Adrenal gland (tissue), 19 donors: Measurements from ENCODE around the gene CD8B2. TPM values are rescaled to one million over a fixed set of nuclear protein-coding genes. Genes with fewer than 3 reads are reported as not detected.
"Not testable (repeated sequence)": the region's sequence is repeated elsewhere in the genome, so short reads cannot be mapped to it uniquely, and the experiment has no call there.

Experiments
- DNase-seq, 7 donors: peaks; one replicate each; pipeline ENCODE4 v3.0.0-alpha.2; 2019 to 2020
- H3K27ac ChIP-seq, 5 donors: fragments of 200-600 bp; sonication (generic) in 4 of 5; 1 replicate in 3 of 5; 2 replicates in 2 of 5; pipeline versions ENCODE4 v1.5.1 to v1.8.0; 2016 to 2020; ENCODE audit warnings: mild to moderate bottlenecking in 1 of 5
- H3K27me3 ChIP-seq: fragments of 200-600 bp; 2 replicates; pipeline ENCODE4 v1.8.0; 2021
- H3K36me3 ChIP-seq, 2 donors: fragments of 200-600 bp; replicated peaks in 1 of 2; 1 replicate in 1 of 2; 2 replicates in 1 of 2; pipeline versions ENCODE4 v1.5.1 to v1.8.0; 2018 to 2022
- H3K4me1 ChIP-seq, 2 donors: fragments of 200-600 bp; replicated peaks in 1 of 2; 1 replicate in 1 of 2; 2 replicates in 1 of 2; pipeline versions ENCODE4 v1.5.1 to v1.8.0; 2018 to 2021
- H3K4me3 ChIP-seq, 4 donors: fragments of 200-600 bp; sonication (generic) in 3 of 4; one replicate each; pipeline ENCODE4 v1.5.1; 2016 to 2018
- H3K9me3 ChIP-seq, 3 donors: fragments of 200-600 bp; sonication (generic) in 1 of 3; replicated peaks in 1 of 3; 1 replicate in 2 of 3; 2 replicates in 1 of 3; pipeline versions ENCODE4 v1.5.1 to v1.8.0; 2016 to 2021
- WGBS, 4 donors: extraction: QIAGEN DNeasy Blood & Tissue Kit in 2 of 4; methylation state at CpG; one replicate each; pipeline versions ENCODE4 v1.1.5 to v1.1.7; 2013 to 2017; 5-methylcytosine and 5-hydroxymethylcytosine counted together
- intact Hi-C, 2 donors: fragments of 100-400 bp; cut with DNase I; formaldehyde crosslinking; loops; one replicate each; pipeline versions ENCODE4 v1.14.1 to v1.15.0; 2022 to 2023
- long read RNA-seq, 10 donors: library from polyadenylated mRNA in 3 of 10; unstranded in 2 of 10; stranded (forward) in 1 of 10; transcript quantifications; one replicate each; pipeline ENCODE4 v2.0.0 and lab custom pipeline, GENCODE V29; 2021 to 2026
- polyA plus RNA-seq, 3 donors: library from polyadenylated mRNA; stranded (reverse); fragments of 200-250 nt in 2 of 3; fragments of 350-450 nt in 1 of 3; fragmentation: Illumina TruSeq in 1 of 3; extraction: RNeasy Lipid Tissue Mini Kit (QIAGEN cat#74804) in 1 of 3; gene quantifications; one replicate each; pipeline ENCODE4 v1.2.3, GENCODE V29; 2013 to 2014
- total RNA-seq, 9 donors: library from RNA; depleted of rRNA in 4 of 9; stranded (reverse); fragments of >200 nt in 4 of 9; fragments of 120-200 nt in 1 of 9; fragmentation: NEBNext Ultra II Directional in 1 of 9; extraction: Animal tissue kit (Norgen Biotek cat#: 25700) in 1 of 9; gene quantifications; one replicate each; pipeline versions ENCODE4 v1.1.0 to v1.2.4, GENCODE V29; 2013 to 2023
- TF ChIP-seq, protein P1 (sequence below), 6 experiments: fragments of 450-650 bp in 4 of 6; fragments of 200-600 bp in 2 of 6; sonication (generic) in 1 of 6; IDR thresholded peaks; 1 replicate in 5 of 6; 2 replicates in 1 of 6; pipeline versions ENCODE4 v1.5.1 to v1.8.0; 2016 to 2021; ENCODE audit warnings: antibody characterized with exemption in 6 of 6, mild to moderate bottlenecking in 2 of 6, moderate library complexity in 1 of 6
- donor health status: healthy with polysubstance abuse.
- donor health status: Bipolar disorder and iron deficiency.
- donor health status: DM: yes; HTN: yes; CAD: no.
- donor health status: DM: no; HTN: no; CAD: no.
- donor health status: DM: no; HTN: no; CAD: no.
- donor health status: DM: yes; HTN: yes; CAD: no.

CD8B2 gene
- not detected for total RNA-seq
- not detected for polyA plus RNA-seq
- long read RNA-seq, donor 1, result 0 reads
- long read RNA-seq, donor 2, result 0 reads
- long read RNA-seq, donor 3, result 0 reads
- long read RNA-seq, donor 4, result 0 reads
- long read RNA-seq, donor 5, result 0 reads
- long read RNA-seq, donor 6, result 0 reads
- long read RNA-seq, donor 7, result 0 reads
- long read RNA-seq, donor 8, result 0 reads
- long read RNA-seq, donor 9, result 0 reads
- long read RNA-seq, donor 10, result 0 reads

DNA sequence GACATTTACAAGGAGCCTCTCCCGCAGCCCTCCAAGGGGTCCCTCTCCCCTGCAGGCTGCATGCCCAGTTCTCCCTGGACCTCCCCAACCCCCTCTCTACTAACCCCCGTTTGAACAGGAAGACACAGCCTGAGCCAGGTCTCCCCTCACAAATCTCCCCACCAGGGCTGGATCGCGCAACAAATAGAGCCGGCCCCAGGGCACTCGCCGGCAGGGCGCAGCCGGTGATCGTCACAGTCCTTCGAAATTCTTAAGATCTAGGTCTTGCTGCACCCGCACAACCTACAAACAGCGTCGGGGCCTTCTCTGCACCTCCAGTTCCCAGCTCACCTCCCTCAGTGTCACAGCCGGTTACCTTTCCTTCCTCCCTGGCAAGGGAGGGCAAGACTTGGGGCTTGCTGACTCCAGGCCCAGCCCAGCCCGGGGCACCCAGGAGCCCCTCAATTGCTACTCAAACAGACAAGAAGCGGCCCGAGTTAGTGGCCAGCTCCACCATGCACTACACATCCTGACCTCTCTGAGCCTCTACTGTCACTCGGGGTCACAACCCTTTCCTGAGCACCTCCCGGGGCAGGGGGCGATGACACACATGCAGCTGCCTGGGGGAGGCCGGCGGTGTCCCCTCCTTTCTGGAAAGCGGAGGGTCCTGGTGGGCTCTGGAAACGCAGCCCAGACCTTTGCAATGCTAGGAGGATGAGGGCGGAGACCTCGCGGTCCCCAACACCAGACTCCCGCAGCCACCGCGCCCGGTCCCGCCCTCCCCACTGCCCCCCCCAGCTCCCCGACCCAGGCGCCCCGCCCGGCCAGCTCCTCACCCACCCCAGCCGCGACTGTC lies at the start of gene CD8B2:
TSS of gene CD8B2 (plus strand) at position 814 of the 835 bp plus-strand sequence. CDS start 63 bp downstream, outside the sequence.
- H3K4me1 ChIP-seq, intact Hi-C loops, H3K36me3 ChIP-seq, H3K27ac ChIP-seq, H3K4me3 ChIP-seq, H3K9me3 ChIP-seq, H3K27me3 ChIP-seq, DNase-seq: not testable (repeated sequence)
- 22 to 36% (median 30%) methylated on average over 9 to 20 of the region's 39 CpGs; no CpG with 5 or more reads in 1 of the 4 donors for WGBS, 4 donors

DNA sequence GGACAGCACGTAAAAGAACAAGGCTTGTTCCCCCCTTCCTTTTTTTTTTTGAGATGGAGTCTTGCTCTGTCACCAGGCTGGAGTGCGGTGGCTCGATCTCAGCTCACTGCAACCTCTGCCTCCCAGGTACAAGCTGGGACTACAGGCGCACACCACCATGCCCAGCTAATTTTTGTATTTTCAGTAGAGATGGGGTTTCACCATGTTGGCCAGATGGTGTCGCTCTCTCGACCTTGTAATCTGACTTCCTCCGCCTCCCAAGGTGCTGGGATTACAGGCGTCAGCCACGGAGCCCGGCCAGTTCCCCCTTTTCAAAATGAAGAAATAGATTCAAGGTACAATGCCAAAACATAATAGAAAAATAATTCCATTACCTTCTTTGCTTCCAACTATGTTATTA lies 25.3 kb upstream of the CD8B2 start:
- TF ChIP-seq, protein P1, sequence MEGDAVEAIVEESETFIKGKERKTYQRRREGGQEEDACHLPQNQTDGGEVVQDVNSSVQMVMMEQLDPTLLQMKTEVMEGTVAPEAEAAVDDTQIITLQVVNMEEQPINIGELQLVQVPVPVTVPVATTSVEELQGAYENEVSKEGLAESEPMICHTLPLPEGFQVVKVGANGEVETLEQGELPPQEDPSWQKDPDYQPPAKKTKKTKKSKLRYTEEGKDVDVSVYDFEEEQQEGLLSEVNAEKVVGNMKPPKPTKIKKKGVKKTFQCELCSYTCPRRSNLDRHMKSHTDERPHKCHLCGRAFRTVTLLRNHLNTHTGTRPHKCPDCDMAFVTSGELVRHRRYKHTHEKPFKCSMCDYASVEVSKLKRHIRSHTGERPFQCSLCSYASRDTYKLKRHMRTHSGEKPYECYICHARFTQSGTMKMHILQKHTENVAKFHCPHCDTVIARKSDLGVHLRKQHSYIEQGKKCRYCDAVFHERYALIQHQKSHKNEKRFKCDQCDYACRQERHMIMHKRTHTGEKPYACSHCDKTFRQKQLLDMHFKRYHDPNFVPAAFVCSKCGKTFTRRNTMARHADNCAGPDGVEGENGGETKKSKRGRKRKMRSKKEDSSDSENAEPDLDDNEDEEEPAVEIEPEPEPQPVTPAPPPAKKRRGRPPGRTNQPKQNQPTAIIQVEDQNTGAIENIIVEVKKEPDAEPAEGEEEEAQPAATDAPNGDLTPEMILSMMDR (IDR thresholded peaks at IDR 0.05), result peak in 2 of 6 experiments; percentile 21 to 23
- H3K4me1 ChIP-seq, H3K4me3 ChIP-seq, intact Hi-C loops, H3K9me3 ChIP-seq, H3K27ac ChIP-seq, H3K27me3 ChIP-seq, H3K36me3 ChIP-seq: not testable (repeated sequence)
- peak in 1 of 7 donors; percentile 4 for DNase-seq
- 45 to 70% (median 52%) methylated on average over 4 to 10 of the region's 10 CpGs for WGBS, 4 donors

DNA sequence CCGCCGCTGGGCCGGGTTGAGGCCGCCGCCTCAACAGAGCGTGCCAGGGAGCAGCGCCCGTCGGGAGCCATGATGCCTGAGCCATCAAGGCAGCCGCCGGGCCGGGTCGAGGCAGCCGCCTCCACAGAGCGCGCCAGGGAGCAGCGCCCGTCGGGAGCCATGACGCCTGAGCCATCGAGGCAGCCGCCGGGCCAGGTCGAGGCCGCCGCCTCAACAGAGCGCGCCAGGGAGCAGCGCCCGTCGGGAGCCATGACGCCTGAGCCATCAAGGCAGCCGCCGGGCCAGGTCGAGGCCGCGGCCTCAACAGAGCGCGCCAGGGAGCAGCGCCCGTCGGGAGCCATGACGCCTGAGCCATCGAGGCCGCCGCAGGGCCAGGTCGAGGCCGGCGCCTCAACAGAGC lies 19.6 kb upstream of the CD8B2 start:
- DNase-seq, H3K4me3 ChIP-seq, H3K9me3 ChIP-seq, H3K27ac ChIP-seq, intact Hi-C loops, H3K4me1 ChIP-seq, H3K36me3 ChIP-seq, H3K27me3 ChIP-seq: not testable (repeated sequence)
- 94 to 96% (median 95%) methylated on average over 29 to 49 of the region's 49 CpGs for WGBS, 4 donors

DNA sequence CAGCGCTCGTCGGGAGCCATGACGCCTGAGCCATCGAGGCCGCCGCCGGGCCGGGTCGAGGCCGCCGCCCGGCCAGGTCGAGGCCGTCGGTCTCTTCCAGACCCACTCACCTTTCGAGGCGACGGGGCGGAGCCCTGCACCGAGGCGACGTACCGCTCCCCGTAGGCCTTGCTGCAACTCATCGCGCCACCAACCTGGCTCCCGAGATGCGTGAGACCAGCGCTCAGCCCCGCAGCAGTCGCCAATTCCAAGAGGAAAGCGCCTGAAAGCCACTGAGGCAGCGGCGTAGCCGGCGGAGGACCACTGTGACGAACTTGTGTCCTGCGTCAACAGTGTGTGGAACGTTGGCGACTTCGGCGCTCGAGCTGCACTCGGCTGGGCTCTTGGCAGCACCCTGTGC lies 19.1 kb upstream of the CD8B2 start, which contains the start of gene RGPD3:
TSS of gene RGPD3 (minus strand) at position 307 of the 400 bp plus-strand sequence. CDS start at position 182, 125 bp downstream.
- intact Hi-C loops, H3K4me3 ChIP-seq, H3K4me1 ChIP-seq, H3K9me3 ChIP-seq, H3K36me3 ChIP-seq, DNase-seq, H3K27ac ChIP-seq, H3K27me3 ChIP-seq: not testable (repeated sequence)
- WGBS, 4 donors, result 94 to 97% (median 96%) methylated on average over 35 to 45 of the region's 45 CpGs; no CpG with 5 or more reads in 1 of the 4 donors

DNA sequence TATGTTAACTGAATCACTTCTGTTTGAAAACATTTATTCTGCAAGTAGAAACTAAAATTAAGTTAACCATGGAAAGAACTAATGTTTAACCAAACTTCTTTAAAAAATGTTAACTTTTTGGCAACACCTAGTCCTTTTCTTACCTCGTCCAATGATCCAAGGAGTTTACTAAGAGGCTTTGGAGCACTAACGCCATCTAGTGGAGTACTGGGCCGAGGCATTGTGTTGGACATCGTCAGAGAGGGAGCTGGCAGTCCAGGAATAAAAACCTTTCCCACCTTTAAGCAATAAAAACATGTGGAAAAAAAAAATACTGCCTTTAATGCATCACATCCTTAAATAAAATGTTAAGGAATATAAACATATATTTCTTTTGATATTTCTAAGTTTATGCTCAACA lies 16.5 kb upstream of the CD8B2 start:
- H3K4me1 ChIP-seq, H3K27me3 ChIP-seq, H3K27ac ChIP-seq, H3K4me3 ChIP-seq, H3K36me3 ChIP-seq, H3K9me3 ChIP-seq: not testable (repeated sequence)
- TF ChIP-seq, protein P1 (IDR thresholded peaks at IDR 0.05), result peak in 4 of 6 experiments; percentile 14 to 47 (median 24)
- peak in 5 of 7 donors; percentile 47 to 84 (median 57) for DNase-seq
- 0 to 2% (median 0%) methylated on average over 2 to 4 of the region's 4 CpGs for WGBS, 4 donors
- intact Hi-C loops, result loop anchor here in 1 of 2 donors (10.0 kb wide), 1 partner anchor 366 kb away; no protein-coding TSS in a partner anchor

DNA sequence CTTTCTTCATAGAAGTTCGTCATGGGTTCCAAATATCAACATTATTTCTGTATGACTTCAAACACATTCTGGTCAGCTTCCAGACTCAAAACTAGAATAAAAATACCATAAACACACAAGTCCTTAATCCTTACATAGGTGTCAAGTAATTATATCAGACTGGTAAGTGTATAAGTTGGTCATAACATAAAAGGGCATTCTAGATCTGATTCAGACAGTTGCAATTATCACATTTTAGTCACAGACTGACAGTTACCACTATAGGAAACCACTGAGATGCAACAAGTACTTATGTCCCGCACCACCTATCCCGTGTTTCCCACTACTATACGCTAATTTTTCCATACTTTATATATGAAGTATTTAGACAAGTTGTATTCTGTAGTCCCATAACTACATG lies 9.5 kb upstream of the CD8B2 start:
- H3K27me3 ChIP-seq, DNase-seq, H3K36me3 ChIP-seq, H3K27ac ChIP-seq, H3K4me1 ChIP-seq, H3K4me3 ChIP-seq, H3K9me3 ChIP-seq: not testable (repeated sequence)
- 60 to 92% (median 82%) methylated on average over 1 to 4 of the region's 4 CpGs for WGBS, 4 donors
- intact Hi-C loops, result loop anchor here in 1 of 2 donors (10.0 kb wide), 1 partner anchor 373 kb away; no protein-coding TSS in a partner anchor

DNA sequence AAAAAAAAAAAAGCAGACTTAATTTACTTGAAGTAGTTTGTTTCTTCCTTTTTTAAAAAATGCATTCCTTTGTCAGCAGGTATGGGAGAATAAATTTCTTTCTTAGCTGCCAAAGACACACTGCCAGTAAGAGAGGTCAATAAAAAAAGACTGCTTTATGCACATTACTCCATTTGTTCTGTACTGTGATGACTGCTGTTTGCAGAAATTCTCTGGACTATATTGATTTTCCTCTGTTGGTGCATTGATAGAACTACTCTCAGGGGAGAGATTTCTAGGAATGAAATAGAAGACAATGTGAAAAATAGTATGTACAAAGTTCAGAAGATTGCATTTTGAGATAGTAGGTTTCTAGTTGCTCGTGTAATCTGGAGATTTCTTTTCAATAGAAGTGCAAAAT lies 7.6 kb upstream of the CD8B2 start:
- not testable (repeated sequence) for H3K9me3 ChIP-seq, H3K36me3 ChIP-seq, H3K27me3 ChIP-seq, H3K4me3 ChIP-seq, H3K4me1 ChIP-seq, DNase-seq, H3K27ac ChIP-seq
- no CpG with 5 or more reads among the region's 1 CpG for WGBS, 4 donors
- intact Hi-C loops, result loop anchor here in 1 of 2 donors (10.0 kb wide), 1 partner anchor 375 kb away; no protein-coding TSS in a partner anchor

DNA sequence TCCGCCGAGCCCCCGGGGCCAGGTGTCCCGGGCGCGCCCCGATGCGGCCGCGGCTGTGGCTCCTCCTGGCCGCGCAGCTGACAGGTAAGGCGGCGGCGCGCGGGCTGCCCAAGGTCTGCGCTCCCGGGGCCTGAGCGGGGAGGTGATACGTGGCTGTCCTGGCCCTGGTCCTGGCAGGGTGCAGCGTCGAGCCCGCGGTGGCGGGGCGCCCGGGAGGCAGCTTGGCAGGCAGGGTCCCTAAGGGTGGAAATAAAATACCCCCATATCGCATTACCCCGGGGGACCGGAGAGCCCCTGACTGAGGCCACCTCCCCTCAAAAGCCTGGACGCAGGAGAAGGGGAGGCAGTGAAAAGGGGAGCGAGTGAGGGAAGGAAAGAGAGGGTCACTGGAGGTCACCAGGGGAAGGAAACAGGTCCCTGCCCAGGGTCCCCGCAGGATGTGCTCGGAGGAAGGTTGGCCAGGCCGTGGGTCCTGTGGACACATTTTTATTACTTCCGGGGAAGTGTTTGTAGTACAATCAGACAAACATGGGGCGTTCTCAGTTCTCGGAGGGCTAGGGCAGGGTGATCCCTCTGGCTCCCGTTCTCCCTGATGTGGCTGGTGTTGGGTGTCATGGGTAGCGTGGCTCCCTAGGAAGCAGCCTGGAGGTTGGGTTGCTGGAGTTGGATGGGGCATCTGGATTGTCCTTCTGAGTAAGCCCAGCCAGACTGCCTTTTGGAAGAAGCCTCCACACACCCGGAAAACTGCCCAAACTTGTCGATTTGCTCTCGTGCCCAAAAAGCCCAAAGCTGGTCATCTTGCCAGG lies 425 bp downstream of the CD8B2 start:
- H3K4me1 ChIP-seq, H3K4me3 ChIP-seq, H3K27ac ChIP-seq, H3K9me3 ChIP-seq, intact Hi-C loops, H3K27me3 ChIP-seq, DNase-seq, H3K36me3 ChIP-seq: not testable (repeated sequence)
- 24 to 62% (median 43%) methylated on average over 13 to 44 of the region's 44 CpGs for WGBS, 4 donors
